Measurements from ENCODE around the gene FEZ2. TPM values are rescaled to one million over a fixed set of nuclear protein-coding genes. Genes with fewer than 3 reads are reported as not detected.

Gene FEZ2
- total and polyA plus RNA-seq, 7 donors: 61.5 to 291 (median 179) TPM

GRCh38 chr2:36516136-36516870 is 81.7 kb downstream of the FEZ2 start:
- no peaks in the 10 kb centered on the region for H3K4me1 ChIP-seq
- H3K4me3 ChIP-seq: no peak overlapping the region
- no peak for DNase-seq
- H3K9me3 ChIP-seq: no peaks in the 10 kb centered on the region
- H3K36me3 ChIP-seq (ENCODE audit: insufficient read depth in 1 of 2, low read depth in 1 of 2): peaks cover 18 to 100% of the 10 kb centered on the region in 2 donors
- 67 to 86% (median 70%) methylated on average over 8 of the region's 8 CpGs for WGBS, 3 donors
- intact Hi-C loops (cut with DNase I): loop anchor here in 1 of 2 donors (10.0 kb wide), 1 partner anchor 148 kb away; no protein-coding TSS in a partner anchor
- H3K27ac ChIP-seq: no peak overlapping the region
- ATAC-seq: no peak
- no peak for TF ChIP-seq CTCF (IDR thresholded peaks at IDR 0.05)
- H3K27me3 ChIP-seq (ENCODE audit: insufficient read depth in 3 of 3, low read length in 2 of 3): no peaks in the 10 kb centered on the region

- H3K27ac ChIP-seq: no peak overlapping the region
- no peak for ATAC-seq
- H3K4me1 ChIP-seq: no peaks in the 10 kb centered on the region
- DNase-seq: no peak
- H3K27me3 ChIP-seq (ENCODE audit: insufficient read depth in 3 of 3, low read length in 2 of 3): no peaks in the 10 kb centered on the region
- no peak for TF ChIP-seq CTCF (IDR thresholded peaks at IDR 0.05)
- intact Hi-C loops (cut with DNase I): loop anchor here in 1 of 2 donors (10.0 kb wide), 1 partner anchor 149 kb away; no protein-coding TSS in a partner anchor
- no peaks in the 10 kb centered on the region for H3K9me3 ChIP-seq
- peaks cover 13 to 100% of the 10 kb centered on the region in 2 donors for H3K36me3 ChIP-seq (ENCODE audit: insufficient read depth in 1 of 2, low read depth in 1 of 2)
- no peak overlapping the region for H3K4me3 ChIP-seq
- 92 to 95% (median 94%) methylated on average over 7 of the region's 7 CpGs for WGBS, 3 donors
These were observed 82.4 kb downstream of the FEZ2 start for GRCh38 chr2:36515538-36515937.

- Histone ChIP-seq H3K4me3 (no peak overlapping the region), H3K36me3 (ENCODE audit: insufficient read depth in 1 of 2, low read depth in 1 of 2) (peaks cover 13 to 100% of the 10 kb centered on the region in 2 donors), H3K27ac (no peak overlapping the region), H3K27me3 (ENCODE audit: insufficient read depth in 3 of 3, low read length in 2 of 3) (no peaks in the 10 kb centered on the region), H3K9me3 (no peaks in the 10 kb centered on the region), H3K4me1 (no peaks in the 10 kb centered on the region)
- no peak for ATAC-seq
- intact Hi-C loops (cut with DNase I): loop anchor here in 1 of 2 donors (10.0 kb wide), 1 partner anchor 151 kb away; no protein-coding TSS in a partner anchor
- no peak for DNase-seq
- WGBS, 3 donors: 92 to 96% (median 94%) methylated on average over 2 of the region's 2 CpGs
- TF ChIP-seq CTCF (IDR thresholded peaks at IDR 0.05): no peak
These were observed 84.3 kb downstream of the FEZ2 start for GRCh38 chr2:36513661-36514060.

GRCh38 chr2:36512705-36513104 is 85.3 kb downstream of the FEZ2 start:
- ATAC-seq (no peak), DNase-seq (no peak)
- Histone ChIP-seq H3K4me3 (no peak overlapping the region), H3K27ac (no peak overlapping the region), H3K4me1 (no peaks in the 10 kb centered on the region), H3K9me3 (no peaks in the 10 kb centered on the region), H3K36me3 (ENCODE audit: insufficient read depth in 1 of 2, low read depth in 1 of 2) (peaks cover 13 to 97% of the 10 kb centered on the region in 2 donors), H3K27me3 (ENCODE audit: insufficient read depth in 3 of 3, low read length in 2 of 3) (no peaks in the 10 kb centered on the region)
- 72 to 76% (median 73%) methylated on average over 3 of the region's 3 CpGs for WGBS, 3 donors
- intact Hi-C loops (cut with DNase I): loop anchor here in 1 of 2 donors (10.0 kb wide), 1 partner anchor 152 kb away; no protein-coding TSS in a partner anchor
- TF ChIP-seq CTCF (IDR thresholded peaks at IDR 0.05): no peak
